Neural cell (in vitro differentiated cells): ENCODE data around the gene CSH1. TPM values are rescaled to one million over a fixed set of nuclear protein-coding genes. Genes with fewer than 3 reads are reported as not detected.
"Not testable (repeated sequence)": the region's sequence is repeated elsewhere in the genome, so short reads cannot be mapped to it uniquely, and the experiment has no call there.

ENCODE experiments used
- H2AFZ ChIP-seq: fragments of 200-600, 300-800 bp; sonication (generic), shearing (Covaris generic); 2 replicates; pipeline ENCODE4 v1.6.0; 2014; ENCODE audit warnings: low read depth, mild to moderate bottlenecking, antibody characterized with exemption, low read length, moderate library complexity
- H3F3A ChIP-seq: fragments of 200-600 bp; shearing (Covaris generic); 2 replicates; pipeline ENCODE4 v1.6.1; 2016; ENCODE audit warnings: mild to moderate bottlenecking, moderate library complexity, mixed read lengths, antibody characterized with exemption, low read length; ENCODE audit not compliant: insufficient read depth, poor library complexity, severe bottlenecking
- H3K27ac ChIP-seq: fragments of 200-600, 300-800 bp; sonication (generic), shearing (Covaris generic); 2 replicates; pipeline ENCODE4 v1.5.1; 2014; ENCODE audit warnings: mild to moderate bottlenecking, low read length, moderate library complexity
- H3K27me3 ChIP-seq: fragments of 300-800, 200-600 bp; sonication (generic), shearing (Covaris generic); 2 replicates; pipeline ENCODE4 v1.6.0; 2014; ENCODE audit warnings: mild to moderate bottlenecking, low read depth, low read length, moderate library complexity; ENCODE audit not compliant: insufficient read depth
- H3K36me3 ChIP-seq: fragments of 300-800, 200-600 bp; sonication (generic), shearing (Covaris generic); 2 replicates; pipeline ENCODE4 v1.5.1; 2014; ENCODE audit warnings: mild to moderate bottlenecking, antibody characterized with exemption, low read length, moderate library complexity; ENCODE audit not compliant: insufficient read depth
- H3K4me2 ChIP-seq: fragments of 300-800, 200-600 bp; sonication (generic), shearing (Covaris generic); 2 replicates; pipeline ENCODE4 v1.6.0; 2014; ENCODE audit warnings: mild to moderate bottlenecking, low read length
- H3K4me3 ChIP-seq: fragments of 300-800, 200-600 bp; sonication (generic), shearing (Covaris generic); 2 replicates; pipeline ENCODE4 v1.5.1; 2014; ENCODE audit warnings: mild to moderate bottlenecking, low read length, moderate library complexity
- H3K79me2 ChIP-seq: fragments of 200-600 bp; shearing (Covaris generic); replicated peaks from 2 replicates; pipeline ENCODE4 v1.6.0; 2014; ENCODE audit warnings: mild to moderate bottlenecking, low read length, moderate library complexity; ENCODE audit not compliant: insufficient read depth
- H3K9ac ChIP-seq: fragments of 300-800, 200-600 bp; sonication (generic), shearing (Covaris generic); 2 replicates; pipeline ENCODE4 v1.6.1; 2016; ENCODE audit warnings: mild to moderate bottlenecking, low read length, mixed read lengths
- H3K9me2 ChIP-seq: fragments of 200-600 bp; shearing (Covaris generic); 2 replicates; pipeline ENCODE4 v1.6.1; 2016; ENCODE audit warnings: mild to moderate bottlenecking, low read length, mixed read lengths; ENCODE audit not compliant: insufficient read depth
- H3K9me3 ChIP-seq: fragments of 200-600, 300-800 bp; sonication (generic), shearing (Covaris generic); 2 replicates; pipeline ENCODE4 v1.6.1; 2016; ENCODE audit warnings: mild to moderate bottlenecking, mixed run types, low read length, moderate library complexity, mixed read lengths
- H4K20me1 ChIP-seq: fragments of 200-600 bp; shearing (Covaris generic); 2 replicates; pipeline ENCODE4 v1.6.1; 2016; ENCODE audit warnings: mild to moderate bottlenecking, mixed run types; ENCODE audit not compliant: insufficient read depth
- CTCF ChIP-seq: fragments of 450-650 bp; IDR thresholded peaks from 2 replicates; pipeline ENCODE4 v1.5.1; 2014; ENCODE audit warnings: antibody characterized with exemption, mild to moderate bottlenecking, moderate library complexity; ENCODE audit not compliant: poor library complexity, severe bottlenecking
- EP300 ChIP-seq: fragments of 450-650 bp; conservative IDR thresholded peaks from 2 replicates; pipeline ENCODE4 v1.6.1; 2014; ENCODE audit warnings: antibody characterized with exemption, mild to moderate bottlenecking, moderate library complexity; ENCODE audit not compliant: poor library complexity, severe bottlenecking
- EZH2 ChIP-seq: fragments of 200-600, 300-800 bp; shearing (Covaris generic), sonication (generic); IDR thresholded peaks from 2 replicates; pipeline ENCODE4 v1.6.1; 2014; ENCODE audit warnings: antibody characterized with exemption, low read length, borderline replicate concordance, mild to moderate bottlenecking; ENCODE audit not compliant: insufficient read depth, poor library complexity, severe bottlenecking
- MXI1 ChIP-seq: fragments of 450-650 bp; conservative IDR thresholded peaks from 2 replicates; pipeline ENCODE4 v1.6.1; 2014; ENCODE audit warnings: antibody characterized with exemption, mild to moderate bottlenecking; ENCODE audit not compliant: poor library complexity, severe bottlenecking
- POLR2AphosphoS5 ChIP-seq: IDR thresholded peaks from 2 replicates; pipeline ENCODE4 v1.6.1; 2012
- RAD21 ChIP-seq: fragments of 450-650 bp; conservative IDR thresholded peaks from 2 replicates; pipeline ENCODE4 v1.6.1; 2014; ENCODE audit warnings: antibody characterized with exemption, mild to moderate bottlenecking, moderate library complexity
- REST ChIP-seq: IDR thresholded peaks from 2 replicates; pipeline ENCODE4 v1.6.1; 2012; ENCODE audit warnings: borderline replicate concordance
- SMC3 ChIP-seq: fragments of 450-650 bp; conservative IDR thresholded peaks from 2 replicates; pipeline ENCODE4 v1.6.1; 2014; ENCODE audit warnings: antibody characterized with exemption, mild to moderate bottlenecking, moderate library complexity; ENCODE audit not compliant: poor library complexity
- TAF1 ChIP-seq: IDR thresholded peaks from 2 replicates; pipeline ENCODE4 v1.6.1; 2012; ENCODE audit warnings: low read depth
- polyA plus RNA-seq: library from polyadenylated mRNA; depleted of rRNA; stranded (reverse); fragments of >200 nt; gene quantifications from 2 replicates; pipeline ENCODE4 v1.2.3, GENCODE V29; 2014

CSH1 gene
- polyA plus RNA-seq, 1 donor from 2014 or later = not detected

GRCh38 chr17:63917646-63918045 is 21.3 kb upstream of the CSH1 start:
- Histone ChIP-seq H3K4me2 (no peak overlapping the region), H3K27ac (no peak overlapping the region), H3K9ac (no peak overlapping the region), H3K4me3 (no peak overlapping the region), H3K36me3 (no peaks in the 10 kb centered on the region), H4K20me1 (no peaks in the 10 kb centered on the region), H3K9me2 (no peaks in the 10 kb centered on the region), H2AFZ (no peak overlapping the region), H3F3A (no peaks in the 10 kb centered on the region), H3K9me3 (no peaks in the 10 kb centered on the region), H3K79me2 (no peaks in the 10 kb centered on the region), H3K27me3 (no peaks in the 10 kb centered on the region)
- no peak for TF ChIP-seq EP300
- TF ChIP-seq EZH2 = no peak
- no peak for TF ChIP-seq POLR2AphosphoS5
- TF ChIP-seq CTCF = no peak
- no peak for TF ChIP-seq MXI1
- no peak for TF ChIP-seq REST
- TF ChIP-seq RAD21 = no peak
- TF ChIP-seq SMC3 = no peak
- no peak for TF ChIP-seq TAF1

GRCh38 chr17:63917206-63917605 is 20.8 kb upstream of the CSH1 start:
- H3K4me2 ChIP-seq, H3K79me2 ChIP-seq, H2AFZ ChIP-seq, H3K9me3 ChIP-seq, H3K4me3 ChIP-seq, H3K27ac ChIP-seq, H3K36me3 ChIP-seq, H3F3A ChIP-seq, H3K9me2 ChIP-seq, H4K20me1 ChIP-seq, H3K9ac ChIP-seq, H3K27me3 ChIP-seq: not testable (repeated sequence)

- H3F3A ChIP-seq = no peaks in the 10 kb centered on the region
- no peaks in the 10 kb centered on the region for H3K36me3 ChIP-seq
- no peaks in the 10 kb centered on the region for H3K79me2 ChIP-seq
- no peak overlapping the region for H3K9ac ChIP-seq
- no peaks in the 10 kb centered on the region for H3K9me3 ChIP-seq
- H2AFZ ChIP-seq = no peak overlapping the region
- H3K27ac ChIP-seq = no peak overlapping the region
- no peaks in the 10 kb centered on the region for H3K9me2 ChIP-seq
- no peak overlapping the region for H3K4me3 ChIP-seq
- H4K20me1 ChIP-seq = no peaks in the 10 kb centered on the region
- no peaks in the 10 kb centered on the region for H3K27me3 ChIP-seq
- H3K4me2 ChIP-seq = no peak overlapping the region
- TF ChIP-seq EZH2 (no peak), REST (no peak), RAD21 (no peak), MXI1 (no peak)
Measured at GRCh38 chr17:63916566-63917185, 20.3 kb upstream of the CSH1 start.

GRCh38 chr17:63915753-63916152 is 19.4 kb upstream of the CSH1 start:
- not testable (repeated sequence) for H3F3A ChIP-seq, H3K9ac ChIP-seq, H3K9me2 ChIP-seq, H3K4me3 ChIP-seq, H4K20me1 ChIP-seq, H3K79me2 ChIP-seq, H3K27me3 ChIP-seq, H3K4me2 ChIP-seq, H3K27ac ChIP-seq, H3K9me3 ChIP-seq, H3K36me3 ChIP-seq, H2AFZ ChIP-seq
